GM12878 (cell line): ENCODE measurements around the gene CCSER1. TPM values are rescaled to one million over a fixed set of nuclear protein-coding genes. Genes with fewer than 3 reads are reported as not detected.

Experiments
- ATAC-seq: fragments of 200-7000 bp; cut with Tn5 transposase; 3 replicates; pipeline ENCODE4 v1.9.1; 2020; ENCODE audit warnings: mild to moderate bottlenecking, moderate library complexity
- BruUV-seq: library from RNA; stranded (reverse); fragments of 400-500 nt; replicated peaks from 2 replicates; lab custom pipeline; 2021; lab: Mats Ljungman, UMichigan
- CTCF ChIA-PET: fragments of 300-600 bp; sonication (Branson Sonifier 250); formaldehyde crosslinking; extraction: SDS; loops from one replicate; lab custom pipeline; 2021; ENCODE audit warnings: inconsistent platforms; lab: Yijun Ruan, JAX
- POLR2A ChIA-PET: fragments of 350-600 bp; formaldehyde crosslinking; extraction: SDS; loops from one replicate; lab custom pipeline; 2021; ENCODE audit warnings: inconsistent platforms; lab: Charles Lee
- RAD21 ChIA-PET: fragments of 300-600 bp; sonication (Branson Sonifier 250); formaldehyde crosslinking; loops from one replicate; lab custom pipeline; 2023; ENCODE audit warnings: antibody characterized with exemption; ENCODE audit not compliant: unreplicated experiment; lab: Charles Lee
- SMC1A ChIA-PET: fragments of 300-600 bp; sonication (Branson Sonifier 250); formaldehyde crosslinking; loops from one replicate; lab custom pipeline; 2023; ENCODE audit not compliant: unreplicated experiment, uncharacterized antibody; lab: Charles Lee
- DNase-seq: peaks from one replicate; pipeline ENCODE4 v3.0.0-alpha.2; 2011; ENCODE audit warnings: low read depth, low spot score
- FAIRE-seq: peaks from 3 replicates; lab custom pipeline; 2011; peaks lifted over from hg19 to GRCh38; lab: Jason Lieb, UNC
- H2AFZ ChIP-seq: 2 replicates; pipeline ENCODE4 v1.6.0; 2011; ENCODE audit warnings: low read depth, low read length, control low read depth; ENCODE audit not compliant: control insufficient read depth
- H3K27ac ChIP-seq: 2 replicates; pipeline ENCODE4 v1.5.1; 2011; ENCODE audit warnings: control low read depth; ENCODE audit not compliant: control insufficient read depth, insufficient read depth
- H3K27me3 ChIP-seq, 2 experiments: replicated peaks in 1 of 2; 2 replicates each; pipeline versions ENCODE4 v1.6.0 to v1.6.1; 2011; ENCODE audit warnings: low read length in 1 of 2; ENCODE audit not compliant: control insufficient read depth in 2 of 2, insufficient read depth in 2 of 2
- H3K36me3 ChIP-seq, 2 experiments: 2 replicates each; pipeline ENCODE4 v1.5.1; 2011; ENCODE audit warnings: low read length in 1 of 2; ENCODE audit not compliant: control insufficient read depth in 2 of 2, insufficient read depth in 2 of 2
- H3K4me1 ChIP-seq: 2 replicates; pipeline ENCODE4 v1.6.1; 2011; ENCODE audit warnings: mild to moderate bottlenecking, low read length, moderate library complexity, mixed read lengths; ENCODE audit not compliant: control insufficient read depth, insufficient read depth
- H3K4me2 ChIP-seq: 2 replicates; pipeline ENCODE4 v1.6.0; 2011; ENCODE audit warnings: control low read depth; ENCODE audit not compliant: control insufficient read depth, insufficient read depth
- H3K4me3 ChIP-seq: fragments of 200-600 bp; sonication (generic); 2 replicates; pipeline ENCODE4 v1.5.1; 2016
- H3K79me2 ChIP-seq: 2 replicates; pipeline ENCODE4 v1.6.0; 2011; ENCODE audit warnings: low read length; ENCODE audit not compliant: control insufficient read depth, insufficient read depth
- H3K9ac ChIP-seq: 2 replicates; pipeline ENCODE4 v1.8.0; 2011; ENCODE audit warnings: low read length, control low read depth, mixed read lengths; ENCODE audit not compliant: control insufficient read depth, insufficient read depth
- H3K9me3 ChIP-seq: replicated peaks from 3 replicates; pipeline ENCODE4 v1.5.1; 2011; ENCODE audit warnings: mild to moderate bottlenecking, low read length; ENCODE audit not compliant: control insufficient read depth, insufficient read depth
- H4K20me1 ChIP-seq: 2 replicates; pipeline ENCODE4 v1.6.0; 2011; ENCODE audit not compliant: control insufficient read depth, insufficient read depth
- CHD4 ChIP-seq: fragments of 200-600 bp; sonication (generic); IDR thresholded peaks from 2 replicates; pipeline ENCODE4 v1.6.1; 2016; ENCODE audit warnings: mild to moderate bottlenecking
- IKZF1 ChIP-seq: fragments of 450-650 bp; conservative IDR thresholded peaks from 2 replicates; pipeline ENCODE4 v1.6.1; 2017; ENCODE audit warnings: antibody characterized with exemption, mild to moderate bottlenecking
- RAD21 ChIP-seq: IDR thresholded peaks from 2 replicates; pipeline ENCODE4 v1.6.1; 2011; ENCODE audit warnings: mild to moderate bottlenecking, low read depth, low read length, moderate library complexity; ENCODE audit not compliant: insufficient read depth
- SMC3 ChIP-seq: IDR thresholded peaks from 2 replicates; pipeline ENCODE4 v1.6.1; 2011; ENCODE audit warnings: low read length, improper control_type of control experiment, borderline replicate concordance
- SPI1 ChIP-seq: IDR thresholded peaks from 2 replicates; pipeline ENCODE4 v1.6.1; 2011; ENCODE audit warnings: low read depth, mild to moderate bottlenecking, low read length, moderate library complexity, borderline replicate concordance; ENCODE audit not compliant: insufficient read depth
- TCF3 ChIP-seq: IDR thresholded peaks from 2 replicates; pipeline ENCODE4 v1.6.1; 2012; ENCODE audit warnings: low read depth, mild to moderate bottlenecking, low read length, borderline replicate concordance; ENCODE audit not compliant: insufficient read depth
- YY1 ChIP-seq: IDR thresholded peaks from 2 replicates; pipeline ENCODE4 v1.6.1; 2011; ENCODE audit warnings: low read depth, mild to moderate bottlenecking, low read length
- ZZZ3 ChIP-seq: IDR thresholded peaks from 2 replicates; pipeline ENCODE4 v1.6.1; 2011; ENCODE audit warnings: low read depth; ENCODE audit not compliant: control insufficient read depth, insufficient read length
- in situ Hi-C: fragments of 300-500 bp; cut with MboI; formaldehyde crosslinking; loops from 9 replicates; pipeline ENCODE4 v1.14.3; 2018; ENCODE audit warnings: mixed read lengths
- intact Hi-C: fragments of 100-400 bp; cut with micrococcal nuclease; formaldehyde crosslinking; loops from one replicate; pipeline ENCODE4 v1.14.2; 2022; ENCODE audit not compliant: unreplicated experiment
- polyA plus RNA-seq, 11 experiments: library from polyadenylated mRNA; depleted of rRNA in 4 of 11; unstranded in 6 of 11; stranded (reverse) in 5 of 11; fragments of >200 nt; fragmentation: Nextera tagmentation in 4 of 11; fragmentation: Illumina TruSeq in 1 of 11; extraction: Ambion mirVana in 4 of 11; extraction: Trizol in 1 of 11; gene quantifications; 1 replicate in 1 of 11; 2 replicates in 10 of 11; pipeline versions ENCODE4 v1.2.1 to v1.2.3, GENCODE V29; 2011 to 2016; ENCODE audit warnings: inconsistent platforms in 2 of 11, missing spikeins in 2 of 11, low read depth in 1 of 11
- total RNA-seq, 4 experiments: library from RNA; depleted of rRNA in 3 of 4; stranded (reverse); fragments of >200 nt in 3 of 4; fragmentation: Illumina TruSeq in 1 of 4; extraction: Trizol in 1 of 4; gene quantifications; 2 replicates each; pipeline versions ENCODE4 v1.2.1 to v1.2.3, GENCODE V29; 2013 to 2021
- TF ChIP-seq, protein P1 (sequence below), 3 experiments: IDR thresholded peaks in 2 of 3; conservative IDR thresholded peaks in 1 of 3; 2 replicates each; pipeline ENCODE4 v1.5.1; 2011; ENCODE audit warnings: low read depth in 3 of 3, low read length in 3 of 3, mild to moderate bottlenecking in 3 of 3, control low read depth in 2 of 3, moderate library complexity in 2 of 3, inconsistent platforms in 1 of 3, mixed read lengths in 1 of 3; ENCODE audit not compliant: control insufficient read depth in 2 of 3, insufficient read depth in 1 of 3; ENCODE audit errors: extremely low read depth in 1 of 3

CCSER1 gene
- total and polyA plus RNA-seq, 10 of the 15 experiments (the other 5 are each of a cell fraction or from before 2014, with no cell fraction given), result 0.22 to 2.7 (median 1.0) TPM

DNA sequence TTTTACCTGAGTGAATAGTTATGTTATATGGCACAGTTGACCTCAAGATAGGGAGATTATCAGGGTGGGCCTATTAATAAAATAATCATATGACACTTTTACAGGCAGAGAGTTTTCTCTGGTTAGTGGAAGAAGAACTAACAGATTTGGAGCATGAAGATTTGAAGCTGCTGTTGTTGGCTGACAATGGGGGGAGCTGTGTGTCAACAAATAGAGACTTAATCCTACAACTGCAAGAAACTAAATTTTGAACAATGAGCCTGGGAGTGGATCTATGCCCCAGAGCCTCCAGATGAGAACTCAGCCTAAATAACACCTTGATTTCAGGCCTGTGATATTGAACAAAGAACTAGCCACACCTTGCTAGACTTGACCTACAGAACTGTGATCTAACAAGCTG, 7.2 kb upstream of the CCSER1 start:
- DNase-seq (no peak), ATAC-seq (no peak), FAIRE-seq (peak; percentile 18)
- POLR2A ChIA-PET, result no interaction called here
- H2AFZ ChIP-seq, result peak overlapping the region; percentile 3; the same call in 1 of the 2 replicates
- H3K27ac ChIP-seq, result no peak overlapping the region
- H4K20me1 ChIP-seq, result no peaks in the 10 kb centered on the region
- CTCF ChIA-PET, result interaction anchor here (1.6 to 2.1 kb wide), 3 partner anchors 16 to 173 kb away, joined by 5 to 14 read pairs (median 6); no protein-coding TSS in a partner anchor
- TF ChIP-seq RAD21, result peak; percentile 63
- TF ChIP-seq TCF3, result no peak
- TF ChIP-seq YY1, result no peak
- TF ChIP-seq IKZF1, result no peak
- no peak for TF ChIP-seq CHD4
- TF ChIP-seq SMC3, result peak; percentile 17; the same call in 1 of the 2 replicates
- TF ChIP-seq, protein P1, sequence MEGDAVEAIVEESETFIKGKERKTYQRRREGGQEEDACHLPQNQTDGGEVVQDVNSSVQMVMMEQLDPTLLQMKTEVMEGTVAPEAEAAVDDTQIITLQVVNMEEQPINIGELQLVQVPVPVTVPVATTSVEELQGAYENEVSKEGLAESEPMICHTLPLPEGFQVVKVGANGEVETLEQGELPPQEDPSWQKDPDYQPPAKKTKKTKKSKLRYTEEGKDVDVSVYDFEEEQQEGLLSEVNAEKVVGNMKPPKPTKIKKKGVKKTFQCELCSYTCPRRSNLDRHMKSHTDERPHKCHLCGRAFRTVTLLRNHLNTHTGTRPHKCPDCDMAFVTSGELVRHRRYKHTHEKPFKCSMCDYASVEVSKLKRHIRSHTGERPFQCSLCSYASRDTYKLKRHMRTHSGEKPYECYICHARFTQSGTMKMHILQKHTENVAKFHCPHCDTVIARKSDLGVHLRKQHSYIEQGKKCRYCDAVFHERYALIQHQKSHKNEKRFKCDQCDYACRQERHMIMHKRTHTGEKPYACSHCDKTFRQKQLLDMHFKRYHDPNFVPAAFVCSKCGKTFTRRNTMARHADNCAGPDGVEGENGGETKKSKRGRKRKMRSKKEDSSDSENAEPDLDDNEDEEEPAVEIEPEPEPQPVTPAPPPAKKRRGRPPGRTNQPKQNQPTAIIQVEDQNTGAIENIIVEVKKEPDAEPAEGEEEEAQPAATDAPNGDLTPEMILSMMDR (IDR thresholded peaks at IDR 0.05 in 2 of 3, conservative IDR thresholded peaks at IDR 0.05 in 1 of 3; ENCODE audit: control insufficient read depth in 2 of 3, extremely low read depth in 1 of 3, insufficient read depth in 1 of 3, low read depth in 3 of 3, low read length in 3 of 3), result peak in 2 of 3 experiments; percentile 37 to 40; a peak in 4 of 6 replicates
- no peak for TF ChIP-seq SPI1
- TF ChIP-seq ZZZ3, result no peak
- no peaks in the 10 kb centered on the region for H3K9me3 ChIP-seq
- H3K4me1 ChIP-seq, result peaks cover 21% of the 10 kb centered on the region
- no peaks in the 10 kb centered on the region for H3K79me2 ChIP-seq
- SMC1A ChIA-PET, result interaction anchor here (1.1 kb wide), 2 partner anchors 18 to 57 kb away, joined by 3 to 4 read pairs; no protein-coding TSS in a partner anchor
- RAD21 ChIA-PET, result interaction anchor here (0.8 to 1.5 kb wide), 2 partner anchors 171 to 173 kb away, joined by 3 to 5 read pairs; no protein-coding TSS in a partner anchor
- no peak overlapping the region for H3K4me3 ChIP-seq
- no peaks in the 10 kb centered on the region for H3K36me3 ChIP-seq
- no peak overlapping the region for H3K4me2 ChIP-seq
- no TSS peak for BruUV-seq
- in situ Hi-C loops, result no loop called here
- H3K27me3 ChIP-seq, result no peaks in the 10 kb centered on the region
- no peak overlapping the region for H3K9ac ChIP-seq
- intact Hi-C loops, result loop anchor here (2.0 kb wide), 1 partner anchor 173 kb away; no protein-coding TSS in a partner anchor
